Measurements from ENCODE around the gene SLC17A7.
"Not testable (repeated sequence)": the region's sequence is repeated elsewhere in the genome, so short reads cannot be mapped to it uniquely, and the experiment has no call there.

The SLC17A7 gene

GRCh38 chr19:49441210-49441959 is at the start of gene SLC17A7:
Gene SLC17A7 (minus strand): TSS chr19:49441527. CDS start chr19:49441379, 148 bp downstream.
- no peak for DNase-seq

- DNase-seq = no peak
These were observed 49.1 kb upstream of the SLC17A7 start for GRCh38 chr19:49490287-49491029.

- no peak for DNase-seq
These were observed 48.4 kb upstream of the SLC17A7 start for GRCh38 chr19:49489601-49490167.

GRCh38 chr19:49488863-49489537 is 47.7 kb upstream of the SLC17A7 start:
- DNase-seq = no peak

GRCh38 chr19:49488046-49488862 is 46.9 kb upstream of the SLC17A7 start:
- DNase-seq = no peak

GRCh38 chr19:49487277-49488045 is 46.1 kb upstream of the SLC17A7 start, which contains the start of gene RPL13A:
Gene RPL13A (plus strand): TSS chr19:49487608. CDS start chr19:49487630, 22 bp downstream.
- DNase-seq = peak; percentile 98 to 99 (median 99)

- DNase-seq = no peak
These were observed 45.5 kb upstream of the SLC17A7 start for GRCh38 chr19:49486710-49487276.

GRCh38 chr19:49486232-49486631 is 44.9 kb upstream of the SLC17A7 start:
- no peak for DNase-seq

GRCh38 chr19:49481020-49481683 is 39.8 kb upstream of the SLC17A7 start:
- DNase-seq = no peak

GRCh38 chr19:49479975-49480628 is 38.8 kb upstream of the SLC17A7 start:
- DNase-seq = no peak

GRCh38 chr19:49475995-49476880 is 34.9 kb upstream of the SLC17A7 start:
- DNase-seq = peak; percentile 45 to 56 (median 46)

GRCh38 chr19:49475191-49475917 is 34.0 kb upstream of the SLC17A7 start:
- no peak for DNase-seq

- no peak for DNase-seq
These were observed 33.2 kb upstream of the SLC17A7 start for GRCh38 chr19:49474542-49474924.

- DNase-seq = peak; percentile 84 to 93 (median 90)
These were observed 32.7 kb upstream of the SLC17A7 start, which contains the start of gene FLT3LG for GRCh38 chr19:49473868-49474541. Gene FLT3LG (plus strand): TSS chr19:49474215. CDS start chr19:49474640, 425 bp downstream.

- DNase-seq = not testable (repeated sequence)
These were observed 32.2 kb upstream of the SLC17A7 start for GRCh38 chr19:49473501-49473867.

- DNase-seq = no peak
These were observed 31.6 kb upstream of the SLC17A7 start for GRCh38 chr19:49472936-49473335.

- no peak for DNase-seq
These were observed 29.3 kb upstream of the SLC17A7 start for GRCh38 chr19:49470615-49470978.
